HFF-Myc (cell line): ENCODE measurements around the gene COL8A1.

ENCODE experiments used
- DNase-seq: peaks from one replicate; pipeline ENCODE4 v3.0.0-alpha.2; 2011; ENCODE audit warnings: low read depth; ENCODE audit errors: extremely low read depth
- H3K4me3 ChIP-seq: replicated peaks from 2 replicates; pipeline ENCODE4 v1.5.1; 2011; ENCODE audit warnings: low read depth, mild to moderate bottlenecking, control low read depth, low read length
- TF ChIP-seq, protein P1 (sequence below): IDR thresholded peaks from 2 replicates; pipeline ENCODE4 v1.5.1; 2012; ENCODE audit warnings: mild to moderate bottlenecking, low read depth, low read length, control low read depth; ENCODE audit errors: missing control alignments

The COL8A1 gene

DNA sequence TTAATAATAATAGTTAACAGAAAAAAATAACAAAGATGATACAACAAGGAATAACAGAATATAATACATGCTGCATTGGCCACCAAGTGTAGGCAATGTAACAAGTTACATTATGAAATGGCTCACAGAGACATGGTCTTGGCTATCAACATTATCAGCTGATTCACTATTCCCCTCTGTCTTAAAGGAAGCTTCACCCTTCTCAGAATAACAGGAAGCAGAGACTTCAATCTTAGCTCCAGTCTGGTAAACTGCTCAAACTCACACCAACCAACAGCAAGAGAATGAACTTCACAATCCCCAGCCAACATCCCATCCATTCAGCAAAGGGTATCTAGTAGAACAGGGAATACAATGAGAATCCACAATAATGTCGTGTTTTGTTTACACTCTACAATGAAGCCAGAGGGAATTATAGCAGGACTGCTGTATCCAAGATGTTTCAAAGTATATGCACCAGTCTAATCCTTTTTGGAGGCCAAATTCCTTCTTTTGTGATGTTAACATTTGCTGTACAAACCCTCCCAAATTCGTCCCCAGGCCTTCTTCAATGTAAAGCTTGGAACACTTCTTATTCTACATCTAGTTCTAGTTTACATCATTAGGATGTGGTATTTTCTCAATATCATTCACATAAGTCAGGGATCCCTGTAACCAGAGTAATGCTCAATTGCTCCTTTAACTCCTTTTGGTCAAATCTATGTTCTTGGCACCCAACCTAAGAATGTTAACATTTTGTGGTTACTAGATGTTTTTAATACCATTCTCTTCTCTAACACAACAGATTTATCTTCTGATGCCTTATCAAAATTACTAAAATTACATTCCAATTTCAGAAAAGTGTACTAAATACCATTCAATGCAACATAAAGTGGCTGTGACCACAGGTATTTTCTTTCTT is 126.9 kb downstream of the COL8A1 start:
- TF ChIP-seq, protein P1, sequence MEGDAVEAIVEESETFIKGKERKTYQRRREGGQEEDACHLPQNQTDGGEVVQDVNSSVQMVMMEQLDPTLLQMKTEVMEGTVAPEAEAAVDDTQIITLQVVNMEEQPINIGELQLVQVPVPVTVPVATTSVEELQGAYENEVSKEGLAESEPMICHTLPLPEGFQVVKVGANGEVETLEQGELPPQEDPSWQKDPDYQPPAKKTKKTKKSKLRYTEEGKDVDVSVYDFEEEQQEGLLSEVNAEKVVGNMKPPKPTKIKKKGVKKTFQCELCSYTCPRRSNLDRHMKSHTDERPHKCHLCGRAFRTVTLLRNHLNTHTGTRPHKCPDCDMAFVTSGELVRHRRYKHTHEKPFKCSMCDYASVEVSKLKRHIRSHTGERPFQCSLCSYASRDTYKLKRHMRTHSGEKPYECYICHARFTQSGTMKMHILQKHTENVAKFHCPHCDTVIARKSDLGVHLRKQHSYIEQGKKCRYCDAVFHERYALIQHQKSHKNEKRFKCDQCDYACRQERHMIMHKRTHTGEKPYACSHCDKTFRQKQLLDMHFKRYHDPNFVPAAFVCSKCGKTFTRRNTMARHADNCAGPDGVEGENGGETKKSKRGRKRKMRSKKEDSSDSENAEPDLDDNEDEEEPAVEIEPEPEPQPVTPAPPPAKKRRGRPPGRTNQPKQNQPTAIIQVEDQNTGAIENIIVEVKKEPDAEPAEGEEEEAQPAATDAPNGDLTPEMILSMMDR, result no peak
- DNase-seq, result no peak
- no peak overlapping the region for H3K4me3 ChIP-seq

DNA sequence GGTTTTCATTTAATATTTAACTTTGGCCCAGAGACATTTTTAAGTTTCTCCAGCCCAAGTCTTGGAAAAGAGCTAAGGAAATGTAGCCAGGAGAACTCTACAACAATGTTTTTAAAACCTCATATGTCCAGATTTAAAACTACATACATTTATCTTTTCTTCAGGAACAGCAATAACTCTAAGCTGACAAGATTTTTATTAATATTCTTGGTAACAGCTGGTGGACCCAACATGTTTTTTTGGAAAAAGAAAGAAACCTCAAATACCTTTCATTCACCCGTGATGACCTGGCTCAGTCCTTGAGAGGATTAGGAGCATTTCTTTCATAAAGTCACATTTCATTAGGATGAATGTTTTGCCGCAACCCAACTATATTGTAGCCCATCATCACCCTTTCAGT is 128.9 kb downstream of the COL8A1 start:
- no peak for DNase-seq
- no peak overlapping the region for H3K4me3 ChIP-seq
- TF ChIP-seq, protein P1, result no peak

DNA sequence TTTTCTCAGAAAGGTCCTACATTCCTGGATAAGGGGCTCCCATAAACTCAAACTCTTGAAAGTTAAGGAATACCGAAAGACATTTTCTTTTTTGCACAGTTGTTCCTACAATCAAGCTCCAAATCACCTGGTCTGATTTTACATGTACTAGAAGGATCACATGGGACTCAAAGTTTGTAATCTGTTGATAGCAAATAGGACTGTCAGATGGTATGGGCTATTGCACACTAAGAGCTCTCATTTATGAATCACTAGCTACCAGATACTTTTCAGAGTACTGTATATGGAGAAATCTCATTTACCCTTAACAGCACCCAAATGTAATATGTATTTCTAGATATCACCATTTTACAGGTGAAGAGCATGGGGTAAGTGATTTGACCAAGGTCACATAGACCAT is 129.7 kb downstream of the COL8A1 start:
- no peak overlapping the region for H3K4me3 ChIP-seq
- TF ChIP-seq, protein P1, result no peak
- no peak for DNase-seq

DNA sequence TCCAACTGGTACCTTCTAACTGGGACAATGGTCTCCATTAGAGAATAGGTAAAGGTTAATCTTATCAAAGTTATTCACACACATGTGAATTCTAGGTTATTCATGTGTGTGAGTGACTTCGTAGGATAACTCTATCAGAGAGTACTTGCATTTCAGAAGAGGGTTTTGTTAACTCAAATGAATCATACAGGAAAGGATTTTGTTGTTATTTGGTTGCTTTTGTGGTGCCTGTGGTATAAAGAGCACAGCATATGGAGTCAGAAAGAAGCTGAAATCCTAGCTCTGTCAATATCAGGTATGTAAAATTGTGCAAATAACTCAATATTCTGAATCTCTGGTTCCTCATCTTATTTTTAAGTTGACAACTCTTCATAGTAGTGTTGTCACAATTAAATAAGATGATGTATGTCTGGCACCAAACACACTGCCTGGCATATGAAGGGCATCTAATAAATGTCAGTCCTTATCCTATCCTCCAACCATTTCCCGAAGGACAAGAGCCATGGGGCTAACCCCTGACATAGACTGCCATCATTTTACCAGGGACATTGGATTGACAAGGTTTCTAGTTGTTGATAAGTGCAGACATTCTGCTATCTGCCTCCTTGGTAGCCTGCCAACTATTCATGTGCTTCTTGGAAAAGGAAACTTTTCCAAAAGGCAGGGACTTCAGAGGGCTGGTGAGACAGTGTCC is 130.6 kb downstream of the COL8A1 start:
- DNase-seq, result no peak
- TF ChIP-seq, protein P1, result no peak
- H3K4me3 ChIP-seq, result no peak overlapping the region

DNA sequence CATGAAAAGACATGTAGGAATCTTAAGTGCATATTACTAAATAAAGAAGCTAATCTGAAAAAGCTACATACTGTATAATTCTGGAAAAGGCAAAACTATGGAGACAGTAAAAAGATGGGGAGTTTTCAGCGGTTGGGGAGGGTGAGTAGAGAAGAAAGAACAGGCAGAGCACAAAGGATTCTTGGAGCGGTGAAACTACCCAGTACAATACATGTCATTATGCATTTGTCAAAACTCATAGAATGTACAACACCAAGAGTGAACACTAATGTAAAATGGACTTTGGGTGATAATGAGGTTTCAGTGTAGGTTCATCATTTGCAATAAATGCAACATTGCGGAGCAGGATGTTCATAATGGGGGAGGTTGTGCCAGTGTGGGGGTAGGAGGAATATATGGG is 133.8 kb downstream of the COL8A1 start:
- H3K4me3 ChIP-seq, result no peak overlapping the region
- TF ChIP-seq, protein P1, result no peak
- no peak for DNase-seq

DNA sequence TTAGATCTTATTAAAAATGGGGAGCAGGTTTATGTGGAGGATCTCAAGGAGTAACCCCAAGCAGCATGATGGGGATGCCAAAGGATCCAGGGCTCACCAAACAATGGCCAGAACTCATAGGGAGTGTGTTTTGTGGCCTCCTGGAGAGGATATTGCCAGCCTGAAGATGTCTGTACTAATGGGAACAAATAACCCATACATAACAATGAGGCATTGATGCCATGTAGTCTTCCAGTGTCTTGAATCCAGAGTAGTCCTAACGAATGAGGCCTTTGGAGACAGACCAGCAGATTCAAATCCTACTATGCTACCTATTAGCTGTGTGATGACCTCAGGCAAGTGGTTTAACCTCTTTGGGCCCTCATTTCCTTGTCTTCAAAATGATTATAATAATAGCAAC is 134.3 kb downstream of the COL8A1 start:
- no peak for DNase-seq
- TF ChIP-seq, protein P1, result no peak
- H3K4me3 ChIP-seq, result no peak overlapping the region
